Stimulated activated CD4-positive, alpha-beta T cell treated with anti-CD3 and anti-CD28 coated beads, Interleukin-15, amount 100 ng/mL, for 1 hour (primary cell): ENCODE results near the gene USO1.
"Not testable (repeated sequence)": the region's sequence is repeated elsewhere in the genome, so short reads cannot be mapped to it uniquely, and the experiment has no call there.

Experiments
- DNase-seq, 2 donors: peaks; one replicate each; pipeline ENCODE4 v3.0.0-alpha.2; 2020; ENCODE audit warnings: low read depth in 1 of 2, low spot score in 1 of 2

Gene USO1

GRCh38 chr4:75714704-75715103 is 9.7 kb upstream of the USO1 start:
- no peak for DNase-seq

- DNase-seq: no peak
Observed at GRCh38 chr4:75715105-75715799, 9.1 kb upstream of the USO1 start.

- not testable (repeated sequence) for DNase-seq
Observed at GRCh38 chr4:75716054-75716453, 8.3 kb upstream of the USO1 start.

GRCh38 chr4:75717408-75717807 is 7.0 kb upstream of the USO1 start:
- DNase-seq: no peak

GRCh38 chr4:75718529-75718928 is 5.8 kb upstream of the USO1 start:
- DNase-seq: no peak

GRCh38 chr4:75722417-75722816 is 2.0 kb upstream of the USO1 start:
- DNase-seq: no peak

GRCh38 chr4:75723163-75724065 is 963 bp upstream of the USO1 start:
- no peak for DNase-seq

GRCh38 chr4:75724867-75725724 is 719 bp downstream of the USO1 start:
- DNase-seq: peak; percentile 5 to 37

- DNase-seq: not testable (repeated sequence)
Observed at GRCh38 chr4:75725942-75726538, 1.7 kb downstream of the USO1 start.

GRCh38 chr4:75726577-75726976 is 2.2 kb downstream of the USO1 start:
- DNase-seq: no peak

- no peak for DNase-seq
Observed at GRCh38 chr4:75727073-75727472, 2.7 kb downstream of the USO1 start.

- no peak for DNase-seq
Observed at GRCh38 chr4:75729836-75730235, 5.5 kb downstream of the USO1 start.

- DNase-seq: no peak
Observed at GRCh38 chr4:75733369-75733768, 9.0 kb downstream of the USO1 start.

- no peak for DNase-seq
Observed at GRCh38 chr4:75735525-75735924, 11.1 kb downstream of the USO1 start.

GRCh38 chr4:75736862-75737261 is 12.5 kb downstream of the USO1 start:
- no peak for DNase-seq

GRCh38 chr4:75737398-75737797 is 13.0 kb downstream of the USO1 start:
- DNase-seq: no peak

GRCh38 chr4:75741027-75741426 is 16.6 kb downstream of the USO1 start:
- DNase-seq: no peak

- no peak for DNase-seq
Observed at GRCh38 chr4:75742451-75742850, 18.1 kb downstream of the USO1 start.

GRCh38 chr4:75745161-75745560 is 20.8 kb downstream of the USO1 start:
- DNase-seq: no peak

GRCh38 chr4:75745721-75746199 is 21.4 kb downstream of the USO1 start:
- DNase-seq: no peak

- DNase-seq: no peak
Observed at GRCh38 chr4:75752637-75753036, 28.3 kb downstream of the USO1 start.
